HCT116 (cell line): ENCODE measurements around the gene MTMR1. TPM values are rescaled to one million over a fixed set of nuclear protein-coding genes. Genes with fewer than 3 reads are reported as not detected.

ENCODE experiments used
- ATAC-seq: fragments of 200-7000 bp; cut with Tn5 transposase; 2 replicates; pipeline ENCODE4 v1.9.1; 2020; ENCODE audit warnings: mild to moderate bottlenecking, moderate library complexity
- BruUV-seq: library from RNA; stranded (reverse); fragments of 400-500 nt; replicated peaks from 2 replicates; lab custom pipeline; 2021; lab: Mats Ljungman, UMichigan
- CTCF ChIA-PET: fragments of 300-600 bp; sonication (Branson Sonifier 250); formaldehyde crosslinking; loops from one replicate; lab custom pipeline; 2021; ENCODE audit warnings: antibody characterized with exemption; lab: Charles Lee
- POLR2A ChIA-PET: fragments of 300-600, 350-600 bp; sonication (Branson Sonifier 250); formaldehyde crosslinking; loops from one replicate; lab custom pipeline; 2021; ENCODE audit warnings: antibody characterized with exemption; lab: Charles Lee
- RAD21 ChIA-PET, 2 experiments: fragments of 300-600 bp; sonication (Branson Sonifier 250); formaldehyde crosslinking; loops; one replicate each; lab custom pipeline; 2023; ENCODE audit warnings: low total read pairs in 2 of 2; ENCODE audit not compliant: uncharacterized antibody in 2 of 2, unreplicated experiment in 2 of 2, low non-redundant PET in 1 of 2; lab: Charles Lee
- DNase-seq: peaks from one replicate; pipeline ENCODE4 v3.0.0-alpha.2; 2010; ENCODE audit warnings: low read depth, low spot score
- H2AFZ ChIP-seq: fragments of 200-600 bp; shearing (Covaris generic), sonication (generic); 2 replicates; pipeline ENCODE4 v1.6.1; 2017; ENCODE audit warnings: low read depth, mixed run types, mixed read lengths, antibody characterized with exemption, low read length; ENCODE audit not compliant: poor library complexity, severe bottlenecking
- H3K27ac ChIP-seq: 2 replicates; pipeline ENCODE4 v1.5.1; 2012; ENCODE audit warnings: low read depth, low read length
- H3K27me3 ChIP-seq: fragments of 200-600 bp; sonication (generic); 2 replicates; pipeline ENCODE4 v1.6.1; 2016; ENCODE audit warnings: mixed run types, low read length, mixed read lengths; ENCODE audit not compliant: insufficient read depth
- H3K36me3 ChIP-seq, 2 experiments: fragments of 200-500 bp in 1 of 2; fragments of 200-600 bp in 1 of 2; sonication (Bioruptor generic) in 1 of 2; sonication (generic) in 1 of 2; 2 replicates each; pipeline versions ENCODE4 v1.5.1 to v1.6.1; 2014 to 2016; ENCODE audit warnings: low read length in 2 of 2, inconsistent platforms in 1 of 2, mixed read lengths in 1 of 2, mixed run types in 1 of 2; ENCODE audit not compliant: insufficient read depth in 2 of 2, control insufficient read depth in 1 of 2
- H3K4me1 ChIP-seq, 2 experiments: fragments of 200-600 bp in 1 of 2; sonication (generic) in 1 of 2; 2 replicates each; pipeline versions ENCODE4 v1.5.1 to v1.6.1; 2012 to 2017; ENCODE audit warnings: low read length in 2 of 2, inconsistent platforms in 1 of 2, mild to moderate bottlenecking in 1 of 2, mixed read lengths in 1 of 2, mixed run types in 1 of 2, moderate library complexity in 1 of 2; ENCODE audit not compliant: insufficient read depth in 2 of 2, control insufficient read depth in 1 of 2
- H3K4me2 ChIP-seq: fragments of 200-600 bp; sonication (generic); 2 replicates; pipeline ENCODE4 v1.6.1; 2017; ENCODE audit warnings: mixed run types, low read length, mixed read lengths
- H3K4me3 ChIP-seq, 2 experiments: fragments of 200-600 bp in 1 of 2; sonication (generic) in 1 of 2; replicated peaks in 1 of 2; 2 replicates each; pipeline ENCODE4 v1.5.1; 2011 to 2016; ENCODE audit warnings: low read length in 2 of 2, control low read depth in 1 of 2, low read depth in 1 of 2, mild to moderate bottlenecking in 1 of 2, mixed read lengths in 1 of 2, mixed run types in 1 of 2
- H3K79me2 ChIP-seq: fragments of 200-600 bp; sonication (generic); 2 replicates; pipeline ENCODE4 v1.6.1; 2017; ENCODE audit warnings: mild to moderate bottlenecking, mixed run types, low read length, moderate library complexity, mixed read lengths; ENCODE audit not compliant: insufficient read depth
- H3K9ac ChIP-seq: fragments of 200-600 bp; sonication (generic); 2 replicates; pipeline ENCODE4 v1.6.1; 2016; ENCODE audit warnings: low read length, mixed read lengths
- H3K9me2 ChIP-seq: fragments of 200-600 bp; sonication (generic), shearing (Covaris generic); 2 replicates; pipeline ENCODE4 v1.6.1; 2017; ENCODE audit warnings: mixed run types, mild to moderate bottlenecking, moderate library complexity; ENCODE audit not compliant: insufficient read depth
- H3K9me3 ChIP-seq, 2 experiments: fragments of 200-500 bp in 1 of 2; fragments of 200-600 bp in 1 of 2; sonication (Bioruptor generic) in 1 of 2; sonication (generic) in 1 of 2; 2 replicates each; pipeline ENCODE4 v1.6.1; 2014 to 2017; ENCODE audit warnings: low read length in 2 of 2, mixed read lengths in 2 of 2, inconsistent platforms in 1 of 2, low read depth in 1 of 2, mild to moderate bottlenecking in 1 of 2, mixed run types in 1 of 2, moderate library complexity in 1 of 2; ENCODE audit not compliant: control insufficient read depth in 1 of 2, insufficient read depth in 1 of 2
- H4K20me1 ChIP-seq: fragments of 200-600 bp; sonication (generic), shearing (Covaris generic); 2 replicates; pipeline ENCODE4 v1.6.1; 2017; ENCODE audit warnings: mixed run types, mild to moderate bottlenecking, moderate library complexity; ENCODE audit not compliant: insufficient read depth
- CBX3 ChIP-seq: IDR thresholded peaks from 2 replicates; pipeline ENCODE4 v1.6.1; 2012; ENCODE audit warnings: low read depth
- CEBPB ChIP-seq: IDR thresholded peaks from 2 replicates; pipeline ENCODE4 v1.6.1; 2012; ENCODE audit warnings: low read depth
- EGR1 ChIP-seq: IDR thresholded peaks from 2 replicates; pipeline ENCODE4 v1.6.1; 2012; ENCODE audit warnings: low read depth
- ELF1 ChIP-seq: IDR thresholded peaks from 2 replicates; pipeline ENCODE4 v1.6.1; 2012; ENCODE audit warnings: low read depth, borderline replicate concordance
- EZH2 ChIP-seq: fragments of 200-600 bp; sonication (generic); IDR thresholded peaks from 2 replicates; pipeline ENCODE4 v1.6.1; 2017; ENCODE audit warnings: antibody characterized with exemption, mixed run types
- EZH2phosphoT487 ChIP-seq: fragments of 200-600 bp; IDR thresholded peaks from 2 replicates; pipeline ENCODE4 v1.6.1; 2018; ENCODE audit warnings: antibody characterized with exemption, borderline replicate concordance
- FOSL1 ChIP-seq: IDR thresholded peaks from 2 replicates; pipeline ENCODE4 v1.6.1; 2012; ENCODE audit warnings: low read depth
- JUND ChIP-seq: IDR thresholded peaks from 2 replicates; pipeline ENCODE4 v1.6.1; 2012
- POLR2AphosphoS5 ChIP-seq: IDR thresholded peaks from 2 replicates; pipeline ENCODE4 v1.6.1; 2011; ENCODE audit warnings: mild to moderate bottlenecking, low read depth, low read length, moderate library complexity
- SIN3A ChIP-seq: IDR thresholded peaks from 2 replicates; pipeline ENCODE4 v1.6.1; 2012; ENCODE audit warnings: low read depth
- YY1 ChIP-seq: IDR thresholded peaks from 2 replicates; pipeline ENCODE4 v1.6.1; 2011; ENCODE audit warnings: low read length, low read depth, moderate library complexity, mild to moderate bottlenecking; ENCODE audit not compliant: insufficient replicate concordance; ENCODE audit errors: extremely low read depth
- ZNF274 ChIP-seq: fragments of 200-500 bp; sonication (Bioruptor generic); IDR thresholded peaks from 2 replicates; pipeline ENCODE4 v1.6.1; 2014; ENCODE audit warnings: mild to moderate bottlenecking, low read depth, low read length, inconsistent platforms
- intact Hi-C: fragments of 100-400 bp; cut with micrococcal nuclease; formaldehyde crosslinking; loops from 2 replicates; pipeline ENCODE4 v1.10.0; 2022
- total RNA-seq: library from RNA; stranded (reverse); gene quantifications from one replicate; pipeline ENCODE4 v1.2.1, GENCODE V29; 2021; ENCODE audit not compliant: unreplicated experiment
- TF ChIP-seq, protein P1 (sequence below): IDR thresholded peaks from 2 replicates; pipeline ENCODE4 v1.6.1; 2011; ENCODE audit warnings: mild to moderate bottlenecking, low read length, moderate library complexity; ENCODE audit not compliant: insufficient replicate concordance; ENCODE audit errors: extremely low read depth
- TF ChIP-seq, protein P2 (sequence below): IDR thresholded peaks from 2 replicates; pipeline ENCODE4 v1.6.1; 2012
- TF ChIP-seq, protein P3 (sequence below): IDR thresholded peaks from 2 replicates; pipeline ENCODE4 v1.6.1; 2012

MTMR1 gene
- total RNA-seq, 1 experiment from 2014 or later, result 20.0 TPM

DNA sequence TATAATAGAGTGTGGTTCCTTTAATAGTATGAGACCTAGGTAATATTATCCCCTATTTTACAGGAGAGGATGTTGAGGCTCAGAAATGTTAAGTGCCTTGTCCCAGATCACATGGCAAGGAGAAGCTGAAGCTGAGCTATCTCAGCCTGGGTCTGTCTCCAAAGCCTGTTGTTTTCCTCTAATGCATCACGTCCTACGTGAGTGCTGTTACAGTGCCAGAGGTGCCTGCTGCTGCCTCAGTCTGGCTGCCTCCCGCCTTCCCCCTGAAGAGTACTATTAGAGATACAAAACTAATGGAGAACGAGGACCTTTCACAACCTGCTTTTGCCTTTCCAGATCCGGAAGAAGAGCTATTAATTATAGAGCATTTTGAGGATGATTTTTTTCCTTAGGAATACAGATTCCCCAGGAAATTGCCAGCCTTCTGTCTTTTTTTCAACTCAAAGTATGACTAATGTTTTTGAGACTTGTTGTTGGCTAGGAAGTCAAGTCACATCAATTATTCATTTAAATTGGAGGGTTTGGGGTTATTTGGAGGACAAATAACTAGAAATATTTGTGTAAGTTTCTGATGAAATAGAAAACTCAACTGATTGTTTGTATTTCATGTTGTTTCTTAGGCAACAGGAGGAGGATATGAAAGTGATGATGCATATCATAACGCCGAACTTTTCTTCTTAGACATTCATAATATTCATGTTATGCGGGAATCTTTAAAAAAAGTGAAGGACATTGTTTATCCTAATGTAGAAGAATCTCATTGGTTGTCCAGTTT, 43.9 kb upstream of the MTMR1 start:
- H3K4me2 ChIP-seq, result no peak overlapping the region
- DNase-seq, result no peak
- no peaks in the 10 kb centered on the region for H3K79me2 ChIP-seq
- no peak for ATAC-seq
- no peaks in the 10 kb centered on the region for H3K9me3 ChIP-seq
- no peak overlapping the region for H3K27ac ChIP-seq
- intact Hi-C loops, result no loop called here
- no peaks in the 10 kb centered on the region for H3K4me1 ChIP-seq
- CTCF ChIA-PET, result no interaction called here
- POLR2A ChIA-PET, result no interaction called here
- RAD21 ChIA-PET, result no interaction called here
- no TSS peak for BruUV-seq
- TF ChIP-seq EZH2phosphoT487 (no peak), EGR1 (no peak), YY1 (no peak), SIN3A (no peak), FOSL1 (no peak), CBX3 (no peak), ELF1 (no peak)
- H3K9ac ChIP-seq, result no peak overlapping the region
- no peak overlapping the region for H2AFZ ChIP-seq
- no peaks in the 10 kb centered on the region for H4K20me1 ChIP-seq
- H3K4me3 ChIP-seq, result no peak overlapping the region
- no peaks in the 10 kb centered on the region for H3K36me3 ChIP-seq
- no peaks in the 10 kb centered on the region for H3K9me2 ChIP-seq
- H3K27me3 ChIP-seq, result no peaks in the 10 kb centered on the region

DNA sequence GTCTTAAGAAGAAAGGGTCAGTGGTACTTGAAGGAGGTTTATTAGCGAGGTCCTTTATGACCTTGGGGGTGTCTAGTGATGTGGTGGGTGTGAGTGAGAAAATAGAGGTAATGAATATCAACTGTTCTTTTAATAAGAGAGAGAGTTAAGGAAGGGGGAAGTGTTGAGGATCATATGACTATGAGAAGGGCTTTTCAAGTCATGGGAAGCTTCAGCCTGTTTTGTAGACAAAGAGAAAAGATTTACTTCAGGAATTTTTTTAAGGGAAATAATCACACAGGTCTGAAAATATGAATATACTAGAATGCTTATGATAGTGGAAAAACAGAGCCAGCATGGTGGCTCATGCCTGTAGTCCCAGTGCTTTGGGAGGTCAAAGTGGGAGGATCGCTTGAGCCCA, 41.3 kb upstream of the MTMR1 start:
- H3K9me3 ChIP-seq, result no peaks in the 10 kb centered on the region
- H3K79me2 ChIP-seq, result no peaks in the 10 kb centered on the region
- ATAC-seq (no peak), DNase-seq (no peak)
- H3K9ac ChIP-seq, result no peak overlapping the region
- no peaks in the 10 kb centered on the region for H3K9me2 ChIP-seq
- CTCF ChIA-PET, result no interaction called here
- intact Hi-C loops, result no loop called here
- TF ChIP-seq JUND (no peak), EZH2phosphoT487 (no peak), ZNF274 (no peak), YY1 (no peak), CEBPB (no peak), EZH2 (no peak), POLR2AphosphoS5 (no peak), EGR1 (no peak)
- TF ChIP-seq, protein P1, sequence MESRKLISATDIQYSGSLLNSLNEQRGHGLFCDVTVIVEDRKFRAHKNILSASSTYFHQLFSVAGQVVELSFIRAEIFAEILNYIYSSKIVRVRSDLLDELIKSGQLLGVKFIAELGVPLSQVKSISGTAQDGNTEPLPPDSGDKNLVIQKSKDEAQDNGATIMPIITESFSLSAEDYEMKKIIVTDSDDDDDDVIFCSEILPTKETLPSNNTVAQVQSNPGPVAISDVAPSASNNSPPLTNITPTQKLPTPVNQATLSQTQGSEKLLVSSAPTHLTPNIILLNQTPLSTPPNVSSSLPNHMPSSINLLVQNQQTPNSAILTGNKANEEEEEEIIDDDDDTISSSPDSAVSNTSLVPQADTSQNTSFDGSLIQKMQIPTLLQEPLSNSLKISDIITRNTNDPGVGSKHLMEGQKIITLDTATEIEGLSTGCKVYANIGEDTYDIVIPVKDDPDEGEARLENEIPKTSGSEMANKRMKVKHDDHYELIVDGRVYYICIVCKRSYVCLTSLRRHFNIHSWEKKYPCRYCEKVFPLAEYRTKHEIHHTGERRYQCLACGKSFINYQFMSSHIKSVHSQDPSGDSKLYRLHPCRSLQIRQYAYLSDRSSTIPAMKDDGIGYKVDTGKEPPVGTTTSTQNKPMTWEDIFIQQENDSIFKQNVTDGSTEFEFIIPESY, result no peak
- TF ChIP-seq, protein P2, sequence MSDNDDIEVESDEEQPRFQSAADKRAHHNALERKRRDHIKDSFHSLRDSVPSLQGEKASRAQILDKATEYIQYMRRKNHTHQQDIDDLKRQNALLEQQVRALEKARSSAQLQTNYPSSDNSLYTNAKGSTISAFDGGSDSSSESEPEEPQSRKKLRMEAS, result no peak
- TF ChIP-seq, protein P3, sequence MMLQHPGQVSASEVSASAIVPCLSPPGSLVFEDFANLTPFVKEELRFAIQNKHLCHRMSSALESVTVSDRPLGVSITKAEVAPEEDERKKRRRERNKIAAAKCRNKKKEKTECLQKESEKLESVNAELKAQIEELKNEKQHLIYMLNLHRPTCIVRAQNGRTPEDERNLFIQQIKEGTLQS, result no peak
- no peaks in the 10 kb centered on the region for H3K4me1 ChIP-seq
- no peak overlapping the region for H3K4me3 ChIP-seq
- H3K27me3 ChIP-seq, result no peaks in the 10 kb centered on the region
- no peak overlapping the region for H3K4me2 ChIP-seq
- no TSS peak for BruUV-seq
- no peak overlapping the region for H2AFZ ChIP-seq
- no peaks in the 10 kb centered on the region for H4K20me1 ChIP-seq
- RAD21 ChIA-PET, result no interaction called here
- no peak overlapping the region for H3K27ac ChIP-seq
- POLR2A ChIA-PET, result no interaction called here
- no peaks in the 10 kb centered on the region for H3K36me3 ChIP-seq
